ENCODE results near the gene ANTXR2.

GRCh38 chr4:80008971-80009370 is 64.1 kb downstream of the ANTXR2 start:
- TF ChIP-seq CTCF (IDR thresholded peaks at IDR 0.05) (no peak), FOXM1 (IDR thresholded peaks at IDR 0.05; ENCODE audit: low read depth) (no peak), GABPA (IDR thresholded peaks at IDR 0.05; ENCODE audit: low read depth) (no peak), MXI1 (IDR thresholded peaks at IDR 0.05; ENCODE audit: low read depth, low read length) (no peak), POLR2AphosphoS5 (IDR thresholded peaks at IDR 0.05; ENCODE audit: low read depth, low read length) (no peak), EZH2phosphoT487 (IDR thresholded peaks at IDR 0.05; ENCODE audit: borderline replicate concordance, low read depth) (no peak), SIN3A (IDR thresholded peaks at IDR 0.05; ENCODE audit: borderline replicate concordance, low read depth, low read length) (no peak), EP300 (IDR thresholded peaks at IDR 0.05; ENCODE audit: borderline replicate concordance in 1 of 2, low read depth in 1 of 2, low read length in 1 of 2) (no peak), USF1 (IDR thresholded peaks at IDR 0.05; ENCODE audit: borderline replicate concordance, low read depth) (no peak), USF2 (IDR thresholded peaks at IDR 0.05; ENCODE audit: borderline replicate concordance, low read depth, low read length) (no peak), JUND (IDR thresholded peaks at IDR 0.05) (no peak), ELF1 (IDR thresholded peaks at IDR 0.05) (no peak), MAX (IDR thresholded peaks at IDR 0.05; ENCODE audit: low read depth) (no peak), REST (IDR thresholded peaks at IDR 0.05; ENCODE audit: low read depth, low read length) (no peak)
